Measurements from ENCODE around the gene LRRK1. TPM values are rescaled to one million over a fixed set of nuclear protein-coding genes. Genes with fewer than 3 reads are reported as not detected.

LRRK1 gene
- total RNA-seq, 4 donors from 2014 or later: 17.0 to 46.3 (median 26.4) TPM

DNA sequence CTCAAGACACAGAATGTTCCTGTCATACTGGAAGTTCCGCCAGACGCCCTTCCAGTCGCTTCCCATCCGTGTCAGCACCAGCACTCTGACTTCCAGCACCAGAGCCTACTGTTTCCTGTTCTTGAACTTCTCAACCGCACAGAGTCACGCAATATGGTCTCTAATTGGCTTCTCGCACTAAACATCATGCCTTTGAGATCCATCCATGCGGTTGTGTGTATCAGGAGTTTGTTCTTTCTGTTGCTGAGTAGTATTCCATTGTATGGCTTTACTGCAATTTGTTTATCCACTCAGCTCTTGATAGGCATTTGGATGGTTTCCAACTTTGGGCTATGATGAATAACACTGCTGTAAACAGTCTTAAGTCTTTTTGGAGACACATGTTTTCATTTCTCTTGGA is 112.1 kb downstream of the LRRK1 start:
- Histone ChIP-seq H3K27me3 (no peaks in the 10 kb centered on the region), H3K9me3 (no peaks in the 10 kb centered on the region), H3K4me3 (no peak overlapping the region), H3K36me3 (peaks cover 45% of the 10 kb centered on the region), H3K4me1 (peaks cover 10% of the 10 kb centered on the region), H3K27ac (no peak overlapping the region)
- 94% methylated on average over 8 of the region's 8 CpGs for WGBS
- TF ChIP-seq EP300 (IDR thresholded peaks at IDR 0.05) (no peak), POLR2AphosphoS5 (IDR thresholded peaks at IDR 0.05) (no peak), POLR2A (IDR thresholded peaks at IDR 0.05) (no peak)
- TF ChIP-seq, protein P1, sequence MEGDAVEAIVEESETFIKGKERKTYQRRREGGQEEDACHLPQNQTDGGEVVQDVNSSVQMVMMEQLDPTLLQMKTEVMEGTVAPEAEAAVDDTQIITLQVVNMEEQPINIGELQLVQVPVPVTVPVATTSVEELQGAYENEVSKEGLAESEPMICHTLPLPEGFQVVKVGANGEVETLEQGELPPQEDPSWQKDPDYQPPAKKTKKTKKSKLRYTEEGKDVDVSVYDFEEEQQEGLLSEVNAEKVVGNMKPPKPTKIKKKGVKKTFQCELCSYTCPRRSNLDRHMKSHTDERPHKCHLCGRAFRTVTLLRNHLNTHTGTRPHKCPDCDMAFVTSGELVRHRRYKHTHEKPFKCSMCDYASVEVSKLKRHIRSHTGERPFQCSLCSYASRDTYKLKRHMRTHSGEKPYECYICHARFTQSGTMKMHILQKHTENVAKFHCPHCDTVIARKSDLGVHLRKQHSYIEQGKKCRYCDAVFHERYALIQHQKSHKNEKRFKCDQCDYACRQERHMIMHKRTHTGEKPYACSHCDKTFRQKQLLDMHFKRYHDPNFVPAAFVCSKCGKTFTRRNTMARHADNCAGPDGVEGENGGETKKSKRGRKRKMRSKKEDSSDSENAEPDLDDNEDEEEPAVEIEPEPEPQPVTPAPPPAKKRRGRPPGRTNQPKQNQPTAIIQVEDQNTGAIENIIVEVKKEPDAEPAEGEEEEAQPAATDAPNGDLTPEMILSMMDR (IDR thresholded peaks at IDR 0.05): no peak
- no peak for DNase-seq (ENCODE audit: low spot score in 2 of 2)

DNA sequence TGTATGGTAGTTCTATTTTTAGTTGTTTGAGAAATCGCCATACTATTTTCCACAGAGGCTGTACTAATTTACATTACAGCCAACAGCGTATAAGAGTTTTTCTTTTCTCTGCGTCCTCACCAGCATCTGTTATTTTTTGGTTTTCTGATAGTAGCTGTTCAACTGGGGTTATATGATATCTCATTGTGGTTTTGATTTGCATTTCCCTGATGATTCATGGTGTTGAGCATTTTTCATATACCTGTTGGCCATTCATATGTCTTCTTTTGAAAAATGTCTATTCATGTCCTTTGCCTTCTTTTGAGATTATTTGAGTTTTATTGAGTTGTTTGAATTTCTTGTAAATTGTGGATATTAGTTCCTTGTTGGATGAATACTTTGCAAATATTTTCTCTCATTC is 114.6 kb downstream of the LRRK1 start:
- H3K4me1 ChIP-seq: no peaks in the 10 kb centered on the region
- no peaks in the 10 kb centered on the region for H3K9me3 ChIP-seq
- no peak for DNase-seq (ENCODE audit: low spot score in 2 of 2)
- peaks cover 44% of the 10 kb centered on the region for H3K36me3 ChIP-seq
- TF ChIP-seq EP300 (IDR thresholded peaks at IDR 0.05): no peak
- no peak for TF ChIP-seq POLR2A (IDR thresholded peaks at IDR 0.05)
- TF ChIP-seq POLR2AphosphoS5 (IDR thresholded peaks at IDR 0.05): no peak
- TF ChIP-seq, protein P1 (IDR thresholded peaks at IDR 0.05): no peak
- H3K27me3 ChIP-seq: no peaks in the 10 kb centered on the region
- no peak overlapping the region for H3K4me3 ChIP-seq
- H3K27ac ChIP-seq: no peak overlapping the region
- 98% methylated on average over 3 of the region's 3 CpGs for WGBS

DNA sequence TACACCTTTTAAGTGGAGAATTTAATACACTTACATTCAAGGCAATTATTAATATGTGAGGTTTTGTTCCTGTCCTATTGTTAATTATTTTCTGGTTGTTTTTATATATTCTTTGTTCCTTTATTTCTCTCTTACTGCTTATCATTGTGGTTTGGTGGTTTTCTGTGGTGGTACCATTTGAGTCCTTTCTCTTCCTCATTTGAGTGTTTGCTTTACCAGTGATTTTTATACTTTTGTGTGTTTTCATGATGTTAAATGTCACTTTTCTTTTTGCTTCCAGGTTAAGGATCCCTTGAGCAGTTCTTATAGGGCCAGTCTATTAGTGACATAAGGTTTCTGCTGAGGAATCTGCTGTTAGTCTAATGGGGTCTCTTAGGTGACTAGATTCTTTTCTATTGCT is 116.5 kb downstream of the LRRK1 start:
- H3K27ac ChIP-seq: no peak overlapping the region
- H3K4me3 ChIP-seq: no peak overlapping the region
- DNase-seq (ENCODE audit: low spot score in 2 of 2): no peak
- H3K36me3 ChIP-seq: peaks cover 26% of the 10 kb centered on the region
- H3K9me3 ChIP-seq: no peaks in the 10 kb centered on the region
- H3K4me1 ChIP-seq: no peaks in the 10 kb centered on the region
- no peak for TF ChIP-seq EP300 (IDR thresholded peaks at IDR 0.05)
- TF ChIP-seq POLR2A (IDR thresholded peaks at IDR 0.05): no peak
- no peak for TF ChIP-seq POLR2AphosphoS5 (IDR thresholded peaks at IDR 0.05)
- TF ChIP-seq, protein P1 (IDR thresholded peaks at IDR 0.05): no peak
- H3K27me3 ChIP-seq: no peaks in the 10 kb centered on the region

DNA sequence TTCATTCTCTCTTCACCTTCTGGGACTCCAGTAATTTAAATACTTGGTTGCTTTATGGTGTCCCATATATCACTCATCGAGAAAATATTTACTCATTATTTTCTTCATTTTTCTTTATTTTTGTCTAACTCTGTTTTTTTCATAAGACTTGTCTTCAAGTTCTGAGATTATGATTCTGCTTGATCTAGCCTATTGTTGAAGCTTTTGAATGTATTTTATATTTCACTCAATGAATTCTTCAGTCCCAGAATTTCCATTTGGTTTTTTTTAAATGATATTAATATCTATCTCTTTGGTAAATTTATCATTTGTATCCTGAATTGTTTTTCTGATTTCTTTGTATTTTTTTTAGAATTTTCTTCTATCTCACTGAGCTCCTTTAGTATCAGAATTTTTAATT is 117.0 kb downstream of the LRRK1 start:
- Histone ChIP-seq H3K36me3 (peaks cover 21% of the 10 kb centered on the region), H3K27ac (no peak overlapping the region), H3K27me3 (no peaks in the 10 kb centered on the region), H3K4me1 (no peaks in the 10 kb centered on the region), H3K4me3 (no peak overlapping the region), H3K9me3 (no peaks in the 10 kb centered on the region)
- no peak for DNase-seq (ENCODE audit: low spot score in 2 of 2)
- TF ChIP-seq, protein P1 (IDR thresholded peaks at IDR 0.05): no peak
- TF ChIP-seq POLR2A (IDR thresholded peaks at IDR 0.05) (no peak), EP300 (IDR thresholded peaks at IDR 0.05) (no peak), POLR2AphosphoS5 (IDR thresholded peaks at IDR 0.05) (no peak)
- WGBS: 95% methylated on average over 1 of the region's 1 CpG

DNA sequence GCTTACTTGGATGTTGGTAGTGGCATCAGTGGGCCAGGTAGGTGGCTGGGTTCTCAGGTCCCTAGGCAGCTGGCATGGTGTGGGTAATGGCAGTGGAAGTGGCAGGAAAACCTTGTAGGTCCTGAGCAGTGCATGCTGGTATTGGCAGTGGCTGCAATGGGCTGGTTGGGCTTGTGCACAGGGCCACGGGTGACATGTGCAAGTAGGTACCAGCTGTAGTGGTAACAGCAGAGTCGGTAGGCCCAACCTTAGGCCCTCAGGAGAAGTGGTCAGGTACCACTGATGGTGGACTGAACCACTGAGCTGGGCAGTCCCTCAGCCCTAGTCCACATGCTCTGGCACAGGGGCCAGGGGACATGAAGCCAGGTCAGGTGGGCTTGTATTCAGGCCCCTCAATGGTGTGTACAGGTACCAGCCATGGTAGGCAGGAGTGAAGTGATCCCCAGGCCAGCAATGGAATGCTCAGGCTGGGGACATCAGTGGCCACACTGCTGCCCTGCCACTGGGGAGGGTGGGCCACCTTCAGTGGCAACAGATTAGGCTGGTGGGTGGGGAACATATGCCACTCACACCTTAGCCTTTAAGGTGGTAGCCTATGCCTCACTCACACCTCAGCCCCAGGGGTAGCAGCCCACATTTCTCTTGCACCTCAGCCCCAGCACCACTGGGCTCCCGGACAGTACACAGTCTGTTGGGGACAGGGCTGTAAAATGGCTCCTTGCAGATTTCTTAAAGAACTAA is 118.1 kb downstream of the LRRK1 start:
- H3K27ac ChIP-seq: no peak overlapping the region
- TF ChIP-seq POLR2A (IDR thresholded peaks at IDR 0.05) (no peak), EP300 (IDR thresholded peaks at IDR 0.05) (no peak), POLR2AphosphoS5 (IDR thresholded peaks at IDR 0.05) (no peak)
- TF ChIP-seq, protein P1 (IDR thresholded peaks at IDR 0.05): no peak
- H3K4me3 ChIP-seq: no peak overlapping the region
- H3K9me3 ChIP-seq: no peaks in the 10 kb centered on the region
- DNase-seq (ENCODE audit: low spot score in 2 of 2): peak; percentile 33 to 35
- 100% methylated on average over 1 of the region's 3 CpGs for WGBS
- peaks cover 18% of the 10 kb centered on the region for H3K36me3 ChIP-seq
- no peaks in the 10 kb centered on the region for H3K4me1 ChIP-seq
- H3K27me3 ChIP-seq: no peaks in the 10 kb centered on the region
